Upper lobe of left lung (tissue), 4 donors: ENCODE results near the gene PTPRG.

Source experiments
- CTCF ChIP-seq, 6 experiments: fragments of 450-650 bp in 4 of 6; fragments of 200-600 bp in 2 of 6; sonication (generic) in 2 of 6; IDR thresholded peaks; one replicate each; pipeline ENCODE4 v1.5.1; 2016 to 2019; ENCODE audit warnings: antibody characterized with exemption in 6 of 6
- EP300 ChIP-seq, 4 donors: sonication (generic); formaldehyde crosslinking; IDR thresholded peaks; one replicate each; pipeline ENCODE4 v1.5.1; 2017; ENCODE audit warnings: antibody characterized with exemption in 4 of 4, control low read depth in 2 of 4
- POLR2A ChIP-seq, 4 donors: fragments of 450-650 bp; IDR thresholded peaks; one replicate each; pipeline ENCODE4 v1.5.1; 2016 to 2017; ENCODE audit warnings: antibody characterized with exemption in 4 of 4, mild to moderate bottlenecking in 2 of 4

GRCh38 chr3:61774279-61774890, 213.0 kb downstream of the PTPRG start:
- TF ChIP-seq CTCF (IDR thresholded peaks at IDR 0.05) (no peak), EP300 (IDR thresholded peaks at IDR 0.05) (no peak), POLR2A (IDR thresholded peaks at IDR 0.05) (no peak)
